Epidermal melanocyte (primary cell): ENCODE results near the gene SPINK4.

Experiments
- DNase-seq: peaks from one replicate; pipeline ENCODE4 v3.0.0; 2011; ENCODE audit warnings: low spot score; ENCODE audit not compliant: insufficient read length

SPINK4 gene, protein sequence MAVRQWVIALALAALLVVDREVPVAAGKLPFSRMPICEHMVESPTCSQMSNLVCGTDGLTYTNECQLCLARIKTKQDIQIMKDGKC

DNA sequence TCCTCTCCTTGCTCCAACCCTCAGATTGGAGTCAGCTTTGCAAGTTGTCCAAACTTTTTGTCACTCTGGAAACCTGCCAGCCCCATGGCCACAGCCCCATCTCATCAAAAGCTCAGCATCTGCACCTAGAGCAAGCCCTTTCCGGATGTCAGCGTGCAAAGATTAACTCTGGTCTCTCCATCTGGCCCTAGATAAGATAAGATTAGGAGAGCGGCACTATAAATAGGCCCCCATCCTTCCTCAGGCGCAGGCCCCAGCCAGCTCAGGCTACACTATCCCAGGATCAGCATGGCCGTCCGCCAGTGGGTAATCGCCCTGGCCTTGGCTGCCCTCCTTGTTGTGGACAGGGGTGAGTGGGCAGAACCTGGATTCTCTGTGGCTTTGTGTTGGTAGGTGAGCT, at the start of gene SPINK4:
Gene SPINK4, plus strand, starts transcription at position 247 of the 400 bp plus-strand sequence. Its CDS starts 42 bp downstream, at position 289.
- no peak for DNase-seq

DNA sequence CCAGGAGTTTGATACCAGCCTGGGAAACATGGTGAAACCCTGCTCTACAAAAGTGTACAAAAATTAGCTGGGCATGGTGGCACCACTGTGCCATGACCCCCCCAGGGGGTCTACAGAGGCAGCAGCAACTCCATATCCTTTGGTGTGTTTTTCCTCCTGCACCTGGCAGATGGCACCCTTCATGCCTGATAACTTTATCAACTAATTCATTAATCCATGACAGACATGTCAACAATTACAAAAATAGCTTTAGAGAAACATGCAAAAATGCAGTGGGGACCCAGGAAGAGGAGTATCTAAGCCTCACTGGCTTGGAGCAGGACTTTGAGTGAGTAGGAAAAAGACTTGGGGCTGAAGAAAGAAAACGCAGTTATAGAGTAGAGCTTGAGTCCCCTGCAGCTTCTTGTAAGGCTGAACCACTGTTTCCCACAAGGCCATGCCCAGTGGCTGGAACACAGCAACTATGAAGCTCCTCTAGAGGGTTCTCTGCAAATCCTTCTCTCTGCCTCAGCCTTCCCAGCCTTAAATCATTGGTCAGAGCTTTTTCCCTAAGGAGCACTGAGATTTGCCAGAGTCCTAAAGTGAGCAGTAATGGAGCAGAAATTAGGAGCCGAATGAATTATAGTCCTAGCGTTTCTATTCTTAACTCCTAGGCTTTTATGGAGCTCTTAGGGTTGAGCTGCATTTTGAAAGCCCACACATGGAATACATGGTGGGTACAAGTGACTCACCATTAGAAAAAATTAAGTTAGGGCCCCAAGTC, 47.3 kb upstream of the SPINK4 start:
- no peak for DNase-seq

DNA sequence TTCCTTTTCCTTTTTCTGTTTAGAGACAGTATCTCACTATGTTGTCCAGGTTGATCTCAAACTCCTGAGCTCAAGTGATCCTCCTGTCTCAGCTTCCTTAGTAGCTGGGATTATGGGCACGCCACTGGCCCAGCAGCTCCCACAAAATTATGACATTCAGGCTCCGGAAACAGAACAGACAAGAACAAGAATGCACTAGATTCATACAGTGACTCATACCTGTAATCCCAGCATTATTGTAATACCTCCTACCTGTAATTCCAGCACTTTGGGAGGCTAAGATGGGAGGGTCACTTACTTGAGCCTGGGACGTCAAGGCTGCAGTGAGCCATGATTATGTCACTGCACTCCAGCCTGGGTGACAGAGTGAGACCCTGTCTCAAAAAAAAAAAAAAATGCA, 46.1 kb upstream of the SPINK4 start:
- no peak for DNase-seq

DNA sequence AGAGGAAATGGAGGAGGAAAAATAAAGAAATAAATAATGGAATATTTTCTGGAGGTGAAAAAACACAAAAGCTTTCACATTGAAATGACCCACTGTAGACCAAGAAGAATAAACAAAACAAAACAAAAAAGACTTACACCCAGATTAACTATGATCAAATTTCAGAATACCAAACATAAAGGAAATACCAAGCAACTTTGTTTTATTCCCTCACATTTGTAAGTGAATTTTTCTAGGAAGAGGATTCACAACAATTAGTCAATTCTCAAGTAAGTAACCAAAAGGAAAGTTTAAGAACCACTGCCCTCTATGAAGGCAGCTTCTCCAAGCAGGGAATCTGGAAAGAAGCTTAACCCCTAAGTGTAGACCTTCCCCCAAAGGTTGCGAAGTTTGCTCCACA, 43.2 kb upstream of the SPINK4 start:
- DNase-seq: no peak

DNA sequence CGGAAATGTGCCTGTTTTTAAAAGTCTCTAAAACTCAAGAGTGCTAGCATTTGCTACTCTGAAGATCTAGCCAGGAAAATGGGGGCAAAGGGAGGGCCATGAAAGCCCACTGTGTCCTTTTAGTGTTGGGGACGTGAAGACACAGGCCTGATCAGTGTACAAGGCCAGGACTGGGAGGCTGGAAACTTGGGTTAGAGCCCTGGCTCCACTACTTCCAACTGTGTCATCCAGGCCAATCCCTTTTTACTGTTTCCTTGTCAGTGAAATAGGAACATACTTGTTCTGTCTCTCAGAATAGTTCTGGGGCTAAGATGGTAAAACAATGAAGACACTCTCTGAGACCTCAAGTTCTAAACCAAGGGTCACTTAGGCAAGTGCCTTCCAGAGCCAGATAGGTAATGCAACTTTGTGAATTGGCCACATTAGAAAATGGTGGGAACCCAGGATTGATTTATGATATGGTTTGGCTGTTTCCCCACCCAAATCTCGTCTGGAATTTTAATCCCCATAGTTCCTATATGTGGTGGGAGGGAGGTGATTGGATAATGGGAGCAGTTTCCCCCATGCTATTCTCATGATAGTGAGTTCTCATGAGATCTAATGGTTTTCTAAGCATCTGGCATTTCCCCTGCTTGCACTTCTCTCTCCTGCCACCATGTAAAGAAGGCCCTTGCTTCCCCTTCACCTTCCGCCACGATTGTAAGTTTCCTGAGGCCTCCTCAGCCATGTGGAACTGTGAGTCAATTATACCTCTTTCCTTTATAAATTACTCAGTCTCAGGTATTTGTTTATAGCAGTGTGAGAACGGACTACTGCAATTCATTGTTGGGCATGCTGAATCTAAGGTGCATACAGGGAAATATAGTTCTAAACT, 42.5 kb upstream of the SPINK4 start:
- DNase-seq: no peak

DNA sequence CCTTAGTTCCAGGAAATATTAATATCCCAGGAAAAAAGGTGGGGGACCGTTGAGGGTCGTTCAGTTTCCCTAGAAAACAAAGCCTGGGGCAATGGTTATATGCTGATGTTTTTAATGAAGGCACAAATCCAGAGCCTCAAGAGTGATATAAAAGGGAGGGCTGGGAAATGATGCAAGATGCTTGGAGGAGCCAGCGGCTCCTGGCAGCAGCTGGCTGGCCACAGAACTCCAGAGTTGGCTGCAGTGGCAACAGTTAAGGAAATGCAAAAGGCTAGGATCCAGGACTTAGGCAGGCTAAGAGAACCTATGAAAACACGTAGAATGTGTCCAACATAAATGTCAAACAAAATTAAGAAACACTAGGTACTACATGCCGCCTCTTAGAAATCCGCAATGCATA, 41.8 kb upstream of the SPINK4 start:
- DNase-seq: no peak

DNA sequence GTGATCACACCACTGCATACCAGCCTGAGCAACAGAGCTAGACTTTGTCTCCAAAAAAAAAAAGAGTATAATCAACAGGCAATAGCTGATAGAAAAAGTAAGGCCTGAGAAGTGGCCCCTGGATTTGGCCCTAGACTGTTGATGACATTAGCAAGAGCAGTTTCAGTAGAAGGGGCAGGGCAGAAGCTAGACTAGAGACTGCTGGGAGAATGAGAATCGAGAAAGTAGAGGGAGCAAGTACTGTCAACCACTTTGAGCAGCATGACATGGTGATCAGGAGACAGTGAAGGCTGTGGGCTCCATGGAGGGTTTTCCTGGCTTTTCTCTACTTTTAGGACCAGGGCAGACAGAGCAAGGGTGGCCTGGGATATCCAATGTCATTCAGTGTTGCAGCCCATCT, 37.9 kb upstream of the SPINK4 start:
- DNase-seq: no peak

DNA sequence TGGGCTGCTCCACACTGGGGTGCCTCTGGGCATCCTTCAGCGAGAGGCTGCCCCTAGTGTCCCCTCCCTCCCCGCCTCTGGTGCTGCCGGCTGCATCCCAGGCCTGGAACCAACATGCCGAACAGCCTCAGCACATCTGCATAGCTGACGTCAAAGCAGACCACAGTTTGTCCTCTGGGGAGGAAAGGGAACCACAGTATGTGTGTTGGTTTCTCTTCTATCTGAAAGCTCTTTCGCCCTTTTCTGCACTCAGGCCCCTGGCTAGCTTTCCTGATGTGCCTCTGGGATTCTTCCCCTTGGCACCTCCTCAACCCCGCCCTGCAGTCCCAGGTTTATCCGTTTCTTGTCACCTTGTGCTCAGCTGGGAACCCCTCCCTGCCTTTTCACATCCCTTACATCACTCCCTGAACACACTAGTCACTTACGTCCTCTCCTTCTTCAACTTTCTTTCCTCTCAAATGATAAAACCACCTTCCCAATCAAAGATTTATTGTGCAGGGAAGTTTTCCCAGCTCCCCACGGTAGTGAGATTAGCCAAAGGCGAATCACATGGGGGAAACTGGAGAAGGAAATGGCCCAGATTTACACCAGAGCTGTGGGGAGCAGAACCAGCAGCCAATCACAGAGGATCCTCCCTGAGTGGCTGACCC, 37.3 kb upstream of the SPINK4 start:
- peak; percentile 41 for DNase-seq

DNA sequence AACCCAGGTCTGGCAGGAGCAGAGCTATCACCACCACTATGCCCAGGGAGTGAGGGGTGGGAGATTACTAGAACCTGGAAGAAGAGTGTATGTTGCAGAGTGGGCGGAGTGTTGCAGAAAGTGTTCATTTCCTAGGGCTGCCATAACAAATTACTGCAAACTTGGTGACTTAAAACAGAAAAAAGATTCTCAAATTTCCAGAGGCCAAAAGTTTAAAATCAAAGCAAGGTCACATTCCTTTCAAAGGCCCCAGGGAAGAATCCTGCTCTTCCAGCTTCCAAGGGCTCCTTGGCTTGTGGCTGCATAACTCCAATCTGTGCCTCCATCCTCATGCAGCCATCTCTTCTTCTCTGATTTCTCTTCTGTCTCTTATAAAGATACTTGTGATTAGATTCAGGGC, 30.6 kb upstream of the SPINK4 start:
- no peak for DNase-seq

DNA sequence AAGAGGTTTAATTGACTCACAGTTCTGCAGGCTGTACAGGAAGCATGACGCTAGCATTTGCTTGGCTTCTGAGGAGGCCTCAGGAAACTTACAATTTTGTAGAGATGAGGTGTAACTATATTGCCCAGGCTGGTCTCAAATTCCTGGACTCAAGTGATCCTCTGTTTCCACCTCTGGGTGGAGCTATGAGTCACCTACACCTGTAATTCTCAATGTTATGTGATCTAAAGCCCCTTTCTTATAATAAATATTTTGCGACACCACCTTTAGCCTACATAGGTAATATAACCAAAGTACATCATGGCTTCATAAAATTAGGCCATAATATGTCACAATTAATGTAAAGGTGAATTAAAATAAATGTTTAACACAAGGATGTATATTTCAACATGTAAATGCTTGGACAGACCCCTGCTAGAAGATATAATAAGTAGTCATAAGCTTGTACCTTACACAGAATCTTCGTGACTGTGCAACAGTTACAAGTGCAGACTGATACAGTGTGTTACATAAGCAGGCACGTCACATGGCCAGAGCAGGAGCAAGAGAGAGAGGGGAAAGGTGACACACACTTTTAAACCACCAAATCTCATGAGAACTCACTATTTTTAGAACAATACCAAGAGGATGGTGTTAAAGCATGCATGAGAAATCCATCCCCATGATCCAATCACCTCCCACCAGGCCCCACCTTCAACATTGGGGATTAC, 29.8 kb upstream of the SPINK4 start:
- no peak for DNase-seq

DNA sequence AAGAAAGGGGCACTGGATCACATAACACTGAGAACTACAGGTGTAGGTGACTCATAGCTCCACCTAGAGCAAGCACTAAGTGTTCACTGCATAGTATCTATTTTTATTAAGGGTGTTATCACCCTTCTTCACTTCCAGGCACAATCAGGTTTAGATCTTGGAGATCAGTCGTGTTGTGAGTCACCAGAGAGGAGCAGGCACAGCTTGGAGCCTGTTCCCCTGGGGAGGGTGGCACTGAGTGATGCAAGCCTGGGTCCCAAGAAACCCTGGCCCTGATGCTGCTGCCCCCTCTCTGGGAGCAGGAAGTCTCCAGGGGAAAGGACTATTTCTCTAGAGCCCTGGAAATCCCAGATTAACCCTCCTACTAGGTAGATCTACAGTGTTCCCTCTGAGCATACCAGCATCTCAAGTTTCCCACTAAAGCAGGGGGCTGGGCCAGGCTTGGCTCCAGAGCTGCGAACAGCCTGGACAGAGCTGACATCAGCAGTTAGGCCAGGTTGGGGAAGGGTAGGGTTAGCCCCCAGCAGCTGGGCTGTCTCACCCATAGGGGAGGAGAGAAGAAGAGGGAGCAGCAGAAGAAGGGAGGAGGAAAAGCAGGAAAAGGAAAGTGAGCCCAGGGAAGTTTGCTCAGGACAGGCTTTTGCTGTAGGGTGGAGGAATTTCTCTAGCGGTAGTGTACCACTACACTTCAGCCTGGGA, 28.1 kb upstream of the SPINK4 start:
- no peak for DNase-seq

DNA sequence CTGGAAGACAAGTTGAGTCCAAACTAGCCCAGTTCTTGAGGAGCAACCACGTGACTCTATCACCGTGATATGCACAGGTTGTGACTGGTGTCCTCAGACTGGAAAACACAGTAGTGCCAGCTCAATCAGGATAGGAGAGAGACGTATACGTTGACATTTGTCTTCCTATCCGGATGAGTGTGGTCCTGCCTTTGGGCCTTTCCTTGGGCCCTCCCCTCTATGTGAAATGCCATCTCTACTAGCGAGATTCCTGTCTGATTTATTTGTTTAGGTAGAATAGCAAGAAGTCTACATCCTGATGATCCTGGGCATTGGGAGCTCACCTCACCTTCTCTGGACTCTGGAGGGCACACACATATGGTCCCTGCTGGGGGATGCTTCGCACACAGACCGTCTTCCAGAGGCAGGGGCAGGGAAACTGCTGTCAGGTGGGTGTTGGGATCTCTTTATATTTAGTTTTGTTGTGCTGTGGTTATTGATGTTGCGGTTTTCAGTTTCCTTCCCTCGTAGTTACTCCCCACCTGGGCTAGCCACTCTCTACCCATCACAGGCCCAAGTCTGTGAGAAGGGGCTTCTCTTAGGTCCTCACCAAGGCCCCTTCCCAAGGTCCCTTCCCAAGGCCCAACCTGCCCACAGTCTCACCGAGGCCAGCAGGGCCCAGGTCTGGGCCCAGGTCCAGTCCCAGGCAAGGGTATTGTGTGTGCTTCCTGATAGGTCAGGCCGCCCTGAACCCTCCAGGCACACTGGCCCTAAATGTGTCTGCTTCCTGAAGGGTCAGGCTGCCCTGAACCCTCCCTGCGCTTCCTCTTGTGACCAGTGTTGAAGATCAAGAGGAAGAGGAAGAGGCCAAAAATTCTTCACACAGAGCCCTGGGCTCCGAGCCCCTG, 19.0 kb upstream of the SPINK4 start:
- DNase-seq: no peak

DNA sequence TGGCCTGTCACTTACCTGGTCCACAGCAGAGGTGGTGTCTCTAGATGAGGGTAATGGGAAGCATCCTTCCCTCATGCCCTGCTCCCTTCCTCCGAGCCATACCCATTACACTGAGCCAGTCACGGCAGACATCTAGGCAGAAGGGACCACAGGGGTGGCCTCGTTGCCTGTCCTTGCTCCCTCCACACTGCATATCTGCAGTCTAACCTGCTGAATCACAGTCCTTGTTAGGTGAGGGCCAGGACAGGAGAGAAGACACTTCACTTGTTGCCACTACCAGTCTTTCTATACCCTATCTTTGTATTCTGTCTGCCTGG, 18.4 kb upstream of the SPINK4 start:
- no peak for DNase-seq

DNA sequence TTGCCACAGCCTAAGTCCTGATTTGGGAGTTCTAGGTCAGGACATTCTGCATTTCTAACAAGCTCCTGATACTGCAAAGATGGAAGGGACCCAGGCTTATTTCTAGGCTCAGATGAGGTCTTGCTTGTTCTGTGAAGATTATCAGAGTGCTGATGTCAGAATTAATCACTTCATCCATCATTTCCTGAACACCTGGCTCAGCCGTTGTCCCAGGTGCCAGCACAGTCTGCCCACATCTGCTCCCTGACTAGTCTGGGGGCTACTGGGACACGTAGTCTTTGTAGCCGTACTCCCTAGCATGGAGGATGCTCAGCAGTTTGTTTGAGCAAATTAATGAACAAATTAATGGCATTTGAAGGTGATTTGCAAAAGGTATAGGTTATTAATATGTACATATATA, 17.9 kb upstream of the SPINK4 start:
- DNase-seq: no peak

DNA sequence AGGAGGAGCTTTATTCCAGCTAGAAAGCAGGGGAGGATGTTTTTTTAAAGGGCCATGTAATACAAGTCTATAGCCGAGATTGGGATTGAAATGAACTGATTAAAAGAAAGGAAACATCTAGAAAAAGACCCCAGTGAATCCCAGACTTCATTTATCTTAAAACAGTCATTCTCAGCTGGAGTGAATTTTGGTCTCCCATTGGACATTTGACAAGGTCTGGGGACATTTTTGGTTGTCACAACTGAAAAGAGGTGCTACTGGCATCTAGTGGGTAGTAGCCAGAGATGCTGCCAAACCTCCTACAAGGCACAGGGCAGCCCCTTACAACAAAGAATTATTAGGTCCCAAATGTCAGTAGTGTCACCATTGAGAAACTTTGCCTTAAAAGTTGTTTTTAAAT, 16.3 kb upstream of the SPINK4 start:
- DNase-seq: no peak

DNA sequence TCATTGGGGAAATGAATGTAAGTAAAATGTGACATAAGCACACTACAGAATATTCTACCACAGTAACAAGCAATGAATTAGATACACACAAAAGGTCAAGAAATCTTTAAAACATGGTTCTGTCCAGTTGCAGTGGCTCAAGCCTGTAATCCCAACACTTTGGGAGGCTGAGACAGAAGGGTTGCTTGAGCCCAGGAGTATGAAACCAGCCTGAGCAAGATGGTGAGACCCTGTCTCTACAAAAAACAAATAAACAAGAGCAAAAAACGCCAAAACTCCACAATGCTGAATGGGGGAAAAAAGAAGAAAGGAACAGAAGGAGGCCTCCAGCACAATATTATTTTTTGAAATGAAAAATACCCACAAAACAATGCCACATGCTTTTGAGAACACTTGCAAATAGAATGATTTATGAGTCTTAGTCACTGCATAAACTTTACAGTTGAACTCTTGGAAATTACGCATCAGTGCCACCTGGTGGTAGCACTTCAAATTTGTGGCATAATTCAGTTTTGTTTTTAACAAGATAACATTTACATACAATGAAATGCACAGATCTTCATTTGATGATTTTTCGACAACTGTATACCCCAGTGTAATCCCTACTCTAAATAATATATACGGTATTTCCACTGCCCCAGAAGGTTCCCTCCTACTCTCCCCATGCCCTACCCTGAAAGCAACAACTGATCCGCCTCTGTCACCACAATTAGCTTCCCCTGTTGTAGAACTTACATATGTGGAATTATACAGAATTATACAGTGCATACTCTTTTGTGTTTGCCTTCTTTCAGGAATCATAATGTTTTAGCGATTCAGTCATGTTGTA, 14.4 kb upstream of the SPINK4 start:
- DNase-seq: peak; percentile 53

DNA sequence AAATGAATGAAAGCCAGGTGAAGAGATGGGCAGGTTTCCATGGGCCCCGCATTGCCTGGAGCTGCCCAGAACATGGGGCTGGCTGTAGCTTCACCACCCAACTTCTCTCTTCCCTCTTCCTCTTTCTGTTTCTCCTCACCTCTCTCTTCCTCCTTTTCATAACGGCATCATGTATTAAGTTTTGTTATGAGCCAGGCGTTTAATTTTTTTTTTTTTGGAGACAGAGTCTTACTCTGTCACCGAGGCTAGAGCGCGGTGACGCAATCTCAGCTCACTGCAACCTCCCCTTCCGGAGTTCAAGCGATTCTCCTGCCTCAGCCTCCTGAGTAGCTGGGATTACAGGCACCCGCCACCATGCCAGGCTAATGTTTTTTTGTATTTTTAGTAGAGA, 13.0 kb upstream of the SPINK4 start:
- DNase-seq: no peak

DNA sequence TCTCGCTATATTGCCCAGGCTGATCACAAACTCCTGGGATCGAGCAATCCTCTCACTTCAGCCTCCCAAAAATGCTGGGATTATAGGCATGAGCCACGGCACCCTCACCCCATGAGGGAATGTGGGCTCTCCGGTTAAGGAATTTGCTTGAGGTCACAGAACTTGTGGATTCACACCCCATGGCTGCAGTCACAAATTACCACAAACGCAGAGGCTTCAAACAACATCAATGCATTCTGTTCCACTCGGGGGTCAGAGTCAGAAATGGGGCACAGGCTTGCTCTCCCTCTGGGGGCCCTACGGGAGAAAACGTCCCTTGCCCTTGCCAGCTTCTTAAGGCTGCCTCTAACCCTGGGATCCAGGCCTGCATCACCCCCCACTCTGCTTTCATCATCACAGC, 12.2 kb upstream of the SPINK4 start:
- no peak for DNase-seq

DNA sequence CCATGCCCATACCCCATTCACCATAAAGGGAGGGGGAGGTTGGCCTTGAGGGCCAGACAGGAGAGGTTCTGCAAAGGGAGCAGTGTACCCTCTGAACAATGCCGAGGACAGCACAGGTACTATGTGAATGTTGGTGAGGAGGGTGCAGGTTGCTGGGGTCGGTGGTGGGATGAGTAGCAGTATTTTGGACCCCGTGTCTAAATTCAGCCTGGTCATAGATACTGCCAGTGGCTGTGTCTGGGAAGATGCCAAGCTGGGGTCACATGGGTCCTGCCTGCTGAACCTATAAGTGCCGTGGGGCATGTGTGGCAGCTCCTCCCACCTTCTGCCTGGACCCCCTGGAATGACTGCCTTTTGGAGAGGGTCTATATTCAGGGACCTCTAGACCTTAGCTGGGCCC, 11.4 kb upstream of the SPINK4 start:
- no peak for DNase-seq
